ENCODE measurements around the gene CD300LB.
"Not testable (repeated sequence)": the region's sequence is repeated elsewhere in the genome, so short reads cannot be mapped to it uniquely, and the experiment has no call there.

Gene CD300LB

GRCh38 chr17:74524653-74525464 lies 6.4 kb downstream of the CD300LB start:
- no peak for DNase-seq

- no peak for DNase-seq
Observed at GRCh38 chr17:74523308-74523707, 8.0 kb downstream of the CD300LB start.

- DNase-seq = no peak
Observed at GRCh38 chr17:74522381-74523105, 8.7 kb downstream of the CD300LB start.

GRCh38 chr17:74521701-74522201 lies 9.5 kb downstream of the CD300LB start:
- peak; percentile 60 for DNase-seq

GRCh38 chr17:74520790-74521480 lies 10.3 kb downstream of the CD300LB start:
- peak; percentile 59 for DNase-seq

- peak; percentile 60 for DNase-seq
Observed at GRCh38 chr17:74520016-74520434, 11.2 kb downstream of the CD300LB start.

- not testable (repeated sequence) for DNase-seq
Observed at GRCh38 chr17:74518413-74518981, 12.8 kb downstream of the CD300LB start.

- no peak for DNase-seq
Observed at GRCh38 chr17:74516561-74517328, 14.5 kb downstream of the CD300LB start.

- no peak for DNase-seq
Observed at GRCh38 chr17:74515941-74516340, 15.3 kb downstream of the CD300LB start.

- no peak for DNase-seq
Observed at GRCh38 chr17:74514632-74515334, 16.5 kb downstream of the CD300LB start.

GRCh38 chr17:74513987-74514631 lies 17.2 kb downstream of the CD300LB start:
- peak; percentile 46 for DNase-seq

GRCh38 chr17:74512624-74513091 lies 18.6 kb downstream of the CD300LB start:
- DNase-seq = peak; percentile 77

GRCh38 chr17:74512036-74512435 lies 19.2 kb downstream of the CD300LB start:
- no peak for DNase-seq

GRCh38 chr17:74508156-74508555 lies 23.1 kb downstream of the CD300LB start:
- no peak for DNase-seq

- not testable (repeated sequence) for DNase-seq
Observed at GRCh38 chr17:74503949-74504348, 27.3 kb downstream of the CD300LB start.

- no peak for DNase-seq
Observed at GRCh38 chr17:74502861-74503260, 28.4 kb downstream of the CD300LB start.

- DNase-seq = no peak
Observed at GRCh38 chr17:74499992-74500391, 31.3 kb downstream of the CD300LB start.

GRCh38 chr17:74497471-74497870 lies 33.8 kb downstream of the CD300LB start:
- DNase-seq = no peak

- peak; percentile 70 for DNase-seq
Observed at GRCh38 chr17:74493331-74493833, 37.9 kb downstream of the CD300LB start.

- peak; percentile 37 for DNase-seq
Observed at GRCh38 chr17:74491626-74492025, 39.6 kb downstream of the CD300LB start.

GRCh38 chr17:74490716-74491115 lies 40.6 kb downstream of the CD300LB start:
- no peak for DNase-seq
